ENCODE measurements around the gene RSPO3. TPM values are rescaled to one million over a fixed set of nuclear protein-coding genes. Genes with fewer than 3 reads are reported as not detected.
"Not testable (repeated sequence)": the region's sequence is repeated elsewhere in the genome, so short reads cannot be mapped to it uniquely, and the experiment has no call there.

Gene RSPO3
- polyA plus RNA-seq, 1 donor from 2014 or later = not detected

- Mint-ChIP-seq H3K4me1 (no peaks in the 10 kb centered on the region), H3K9me3 (no peaks in the 10 kb centered on the region)
Measured at GRCh38 chr6:127195833-127196232, 77.4 kb downstream of the RSPO3 start.

GRCh38 chr6:127198549-127198948 is 80.1 kb downstream of the RSPO3 start:
- no peak overlapping the region for H3K27ac Mint-ChIP-seq
- no peaks in the 10 kb centered on the region for H3K9me3 Mint-ChIP-seq
- H3K27me3 Mint-ChIP-seq = no peaks in the 10 kb centered on the region
- H3K4me1 Mint-ChIP-seq = no peaks in the 10 kb centered on the region
- no peaks in the 10 kb centered on the region for H3K36me3 Mint-ChIP-seq
- no peak overlapping the region for H3K4me3 Mint-ChIP-seq

More at GRCh38 chr6:127195833-127196232, 77.4 kb downstream of the RSPO3 start:
- Mint-ChIP-seq H3K36me3 (no peaks in the 10 kb centered on the region), H3K27me3 (no peaks in the 10 kb centered on the region), H3K27ac (no peak overlapping the region), H3K4me3 (no peak overlapping the region)

- no peaks in the 10 kb centered on the region for H3K27me3 Mint-ChIP-seq
- H3K36me3 Mint-ChIP-seq = no peaks in the 10 kb centered on the region
- no peak overlapping the region for H3K4me3 Mint-ChIP-seq
- H3K27ac Mint-ChIP-seq = no peak overlapping the region
- H3K4me1 Mint-ChIP-seq = no peaks in the 10 kb centered on the region
- no peaks in the 10 kb centered on the region for H3K9me3 Mint-ChIP-seq
Measured at GRCh38 chr6:127199470-127199869, 81.0 kb downstream of the RSPO3 start.

- Mint-ChIP-seq H3K9me3 (no peaks in the 10 kb centered on the region), H3K36me3 (no peaks in the 10 kb centered on the region), H3K27me3 (no peaks in the 10 kb centered on the region), H3K27ac (no peak overlapping the region), H3K4me3 (no peak overlapping the region), H3K4me1 (no peaks in the 10 kb centered on the region)
Measured at GRCh38 chr6:127200114-127200513, 81.6 kb downstream of the RSPO3 start.

- H3K4me1 Mint-ChIP-seq = no peaks in the 10 kb centered on the region
- H3K9me3 Mint-ChIP-seq = no peaks in the 10 kb centered on the region
- H3K4me3 Mint-ChIP-seq = no peak overlapping the region
- no peaks in the 10 kb centered on the region for H3K27me3 Mint-ChIP-seq
- H3K27ac Mint-ChIP-seq = no peak overlapping the region
- H3K36me3 Mint-ChIP-seq = no peaks in the 10 kb centered on the region
Measured at GRCh38 chr6:127201321-127201720, 82.8 kb downstream of the RSPO3 start.

GRCh38 chr6:127202676-127203075 is 84.2 kb downstream of the RSPO3 start:
- Mint-ChIP-seq H3K4me1 (no peaks in the 10 kb centered on the region), H3K27me3 (no peaks in the 10 kb centered on the region)

GRCh38 chr6:127204281-127204680 is 85.8 kb downstream of the RSPO3 start:
- H3K27ac Mint-ChIP-seq = no peak overlapping the region
- no peaks in the 10 kb centered on the region for H3K36me3 Mint-ChIP-seq
- no peak overlapping the region for H3K4me3 Mint-ChIP-seq
- H3K27me3 Mint-ChIP-seq = no peaks in the 10 kb centered on the region
- no peaks in the 10 kb centered on the region for H3K9me3 Mint-ChIP-seq
- no peaks in the 10 kb centered on the region for H3K4me1 Mint-ChIP-seq

More at GRCh38 chr6:127202676-127203075, 84.2 kb downstream of the RSPO3 start:
- H3K36me3 Mint-ChIP-seq = no peaks in the 10 kb centered on the region
- H3K4me3 Mint-ChIP-seq = no peak overlapping the region
- no peak overlapping the region for H3K27ac Mint-ChIP-seq
- no peaks in the 10 kb centered on the region for H3K9me3 Mint-ChIP-seq

- no peak overlapping the region for H3K27ac Mint-ChIP-seq
- H3K36me3 Mint-ChIP-seq = no peaks in the 10 kb centered on the region
- no peak overlapping the region for H3K4me3 Mint-ChIP-seq
- no peaks in the 10 kb centered on the region for H3K9me3 Mint-ChIP-seq
- H3K4me1 Mint-ChIP-seq = no peaks in the 10 kb centered on the region
- H3K27me3 Mint-ChIP-seq = no peaks in the 10 kb centered on the region
Measured at GRCh38 chr6:127205036-127205435, 86.6 kb downstream of the RSPO3 start.

- no peaks in the 10 kb centered on the region for H3K36me3 Mint-ChIP-seq
- H3K4me1 Mint-ChIP-seq = no peaks in the 10 kb centered on the region
- peaks cover 4% of the 10 kb centered on the region for H3K27me3 Mint-ChIP-seq
- H3K27ac Mint-ChIP-seq = no peak overlapping the region
- H3K9me3 Mint-ChIP-seq = no peaks in the 10 kb centered on the region
- H3K4me3 Mint-ChIP-seq = no peak overlapping the region
Measured at GRCh38 chr6:127206531-127207095, 88.1 kb downstream of the RSPO3 start.

GRCh38 chr6:127207591-127208120 is 89.2 kb downstream of the RSPO3 start:
- Mint-ChIP-seq H3K27me3 (peaks cover 5% of the 10 kb centered on the region), H3K4me3 (no peak overlapping the region), H3K9me3 (no peaks in the 10 kb centered on the region), H3K36me3 (no peaks in the 10 kb centered on the region), H3K4me1 (no peaks in the 10 kb centered on the region), H3K27ac (no peak overlapping the region)

- no peaks in the 10 kb centered on the region for H3K36me3 Mint-ChIP-seq
- H3K4me3 Mint-ChIP-seq = no peak overlapping the region
- H3K9me3 Mint-ChIP-seq = no peaks in the 10 kb centered on the region
- peaks cover 5% of the 10 kb centered on the region for H3K27me3 Mint-ChIP-seq
- H3K4me1 Mint-ChIP-seq = no peaks in the 10 kb centered on the region
- H3K27ac Mint-ChIP-seq = no peak overlapping the region
Measured at GRCh38 chr6:127210725-127211124, 92.3 kb downstream of the RSPO3 start.

- no peaks in the 10 kb centered on the region for H3K9me3 Mint-ChIP-seq
- no peak overlapping the region for H3K27ac Mint-ChIP-seq
- peaks cover 5% of the 10 kb centered on the region for H3K27me3 Mint-ChIP-seq
Measured at GRCh38 chr6:127212376-127212775, 93.9 kb downstream of the RSPO3 start.

GRCh38 chr6:127214032-127214431 is 95.6 kb downstream of the RSPO3 start:
- H3K4me1 Mint-ChIP-seq, H3K9me3 Mint-ChIP-seq, H3K27ac Mint-ChIP-seq, H3K27me3 Mint-ChIP-seq, H3K36me3 Mint-ChIP-seq, H3K4me3 Mint-ChIP-seq: not testable (repeated sequence)

More at GRCh38 chr6:127212376-127212775, 93.9 kb downstream of the RSPO3 start:
- Mint-ChIP-seq H3K36me3 (no peaks in the 10 kb centered on the region), H3K4me3 (no peak overlapping the region), H3K4me1 (no peaks in the 10 kb centered on the region)

GRCh38 chr6:127214531-127214930 is 96.1 kb downstream of the RSPO3 start:
- not testable (repeated sequence) for H3K27ac Mint-ChIP-seq, H3K36me3 Mint-ChIP-seq, H3K4me3 Mint-ChIP-seq, H3K9me3 Mint-ChIP-seq, H3K4me1 Mint-ChIP-seq, H3K27me3 Mint-ChIP-seq

GRCh38 chr6:127215931-127216330 is 97.5 kb downstream of the RSPO3 start:
- no peaks in the 10 kb centered on the region for H3K4me1 Mint-ChIP-seq
- no peaks in the 10 kb centered on the region for H3K36me3 Mint-ChIP-seq
- H3K4me3 Mint-ChIP-seq = no peak overlapping the region
- no peaks in the 10 kb centered on the region for H3K9me3 Mint-ChIP-seq
- no peak overlapping the region for H3K27ac Mint-ChIP-seq
- peaks cover 5% of the 10 kb centered on the region for H3K27me3 Mint-ChIP-seq

Measured in IgD-negative memory B cell (primary cell).